Trophoblast cell (in vitro differentiated cells and primary cell): ENCODE results near the gene POM121C.
"Not testable (repeated sequence)": the region's sequence is repeated elsewhere in the genome, so short reads cannot be mapped to it uniquely, and the experiment has no call there.

Source experiments
- DNase-seq, 2 donors: peaks; one replicate each; pipeline ENCODE4 v3.0.0-alpha.2; 2016
- H2AFZ ChIP-seq: 2 replicates; pipeline ENCODE4 v1.6.1; 2013; ENCODE audit warnings: low read length, moderate library complexity, mild to moderate bottlenecking; ENCODE audit not compliant: insufficient read depth, poor library complexity
- H2AK5ac ChIP-seq: 2 replicates; pipeline ENCODE4 v1.6.1; 2013; ENCODE audit warnings: mild to moderate bottlenecking, low read length
- H2BK120ac ChIP-seq: 2 replicates; pipeline ENCODE4 v1.6.1; 2013; ENCODE audit warnings: low read length, mild to moderate bottlenecking, moderate library complexity; ENCODE audit not compliant: insufficient read depth, poor library complexity
- H2BK12ac ChIP-seq: 2 replicates; pipeline ENCODE4 v1.6.1; 2013; ENCODE audit warnings: mild to moderate bottlenecking, low read length, moderate library complexity
- H2BK5ac ChIP-seq: 2 replicates; pipeline ENCODE4 v1.6.1; 2013; ENCODE audit warnings: low read length, low read depth, moderate library complexity, mild to moderate bottlenecking; ENCODE audit not compliant: poor library complexity
- H3K14ac ChIP-seq: 2 replicates; pipeline ENCODE4 v1.6.1; 2013; ENCODE audit warnings: mild to moderate bottlenecking, low read length
- H3K18ac ChIP-seq: 2 replicates; pipeline ENCODE4 v1.6.1; 2013; ENCODE audit warnings: mild to moderate bottlenecking, low read length
- H3K23ac ChIP-seq: 2 replicates; pipeline ENCODE4 v1.6.1; 2013; ENCODE audit warnings: low read length
- H3K27ac ChIP-seq: 2 replicates; pipeline ENCODE4 v1.5.1; 2013; ENCODE audit warnings: low read depth, mild to moderate bottlenecking, inconsistent platforms, low read length, moderate library complexity
- H3K27me3 ChIP-seq: 2 replicates; pipeline ENCODE4 v1.6.1; 2013; ENCODE audit warnings: inconsistent platforms, mild to moderate bottlenecking, low read length, moderate library complexity; ENCODE audit not compliant: insufficient read depth
- H3K36me3 ChIP-seq, 2 experiments: 1 replicate in 1 of 2; 2 replicates in 1 of 2; pipeline ENCODE4 v1.6.1; 2013; ENCODE audit warnings: low read length in 2 of 2, mild to moderate bottlenecking in 2 of 2, moderate library complexity in 1 of 2; ENCODE audit not compliant: insufficient read depth in 2 of 2, control insufficient read depth in 1 of 2
- H3K4ac ChIP-seq: 2 replicates; pipeline ENCODE4 v1.6.1; 2013; ENCODE audit warnings: low read depth, mild to moderate bottlenecking, low read length, moderate library complexity
- H3K4me1 ChIP-seq, 2 experiments: 1 replicate in 1 of 2; 2 replicates in 1 of 2; pipeline ENCODE4 v1.6.1; 2013; ENCODE audit warnings: low read length in 2 of 2, mild to moderate bottlenecking in 2 of 2, moderate library complexity in 1 of 2; ENCODE audit not compliant: insufficient read depth in 2 of 2, control insufficient read depth in 1 of 2
- H3K4me2 ChIP-seq: 2 replicates; pipeline ENCODE4 v1.6.1; 2013; ENCODE audit warnings: inconsistent platforms, mild to moderate bottlenecking, low read length, moderate library complexity
- H3K4me3 ChIP-seq: 2 replicates; pipeline ENCODE4 v1.5.1; 2013; ENCODE audit warnings: mild to moderate bottlenecking, low read depth, low read length, inconsistent platforms
- H3K79me1 ChIP-seq: one replicate; pipeline ENCODE4 v1.6.1; 2013; ENCODE audit warnings: low read length
- H3K79me2 ChIP-seq: 2 replicates; pipeline ENCODE4 v1.6.1; 2013; ENCODE audit warnings: low read length, mild to moderate bottlenecking; ENCODE audit not compliant: control insufficient read depth, insufficient read depth, poor library complexity
- H3K9ac ChIP-seq: 2 replicates; pipeline ENCODE4 v1.6.1; 2013; ENCODE audit warnings: mild to moderate bottlenecking, low read length
- H3K9me3 ChIP-seq: 2 replicates; pipeline ENCODE4 v1.6.1; 2013; ENCODE audit warnings: low read depth, mild to moderate bottlenecking, control low read depth, inconsistent platforms, low read length; ENCODE audit not compliant: insufficient read depth
- H4K12ac ChIP-seq: 2 replicates; pipeline ENCODE4 v1.6.1; 2013; ENCODE audit warnings: low read depth, mild to moderate bottlenecking, low read length, moderate library complexity
- H4K8ac ChIP-seq: 2 replicates; pipeline ENCODE4 v1.6.1; 2013; ENCODE audit warnings: low read depth, mild to moderate bottlenecking, low read length, moderate library complexity
- H4K91ac ChIP-seq: one replicate; pipeline ENCODE4 v1.6.1; 2013; ENCODE audit warnings: low read depth, mild to moderate bottlenecking, low read length, moderate library complexity
- WGBS: extraction: QIAGEN DNeasy Blood & Tissue Kit; methylation state at CpG from one replicate; pipeline ENCODE4 v1.1.7; 2013; ENCODE audit warnings: missing lambda C conversion rate; ENCODE audit not compliant: insufficient read length, insufficient coverage; ENCODE audit errors: extremely low coverage; 5-methylcytosine and 5-hydroxymethylcytosine counted together

The POM121C gene

DNA sequence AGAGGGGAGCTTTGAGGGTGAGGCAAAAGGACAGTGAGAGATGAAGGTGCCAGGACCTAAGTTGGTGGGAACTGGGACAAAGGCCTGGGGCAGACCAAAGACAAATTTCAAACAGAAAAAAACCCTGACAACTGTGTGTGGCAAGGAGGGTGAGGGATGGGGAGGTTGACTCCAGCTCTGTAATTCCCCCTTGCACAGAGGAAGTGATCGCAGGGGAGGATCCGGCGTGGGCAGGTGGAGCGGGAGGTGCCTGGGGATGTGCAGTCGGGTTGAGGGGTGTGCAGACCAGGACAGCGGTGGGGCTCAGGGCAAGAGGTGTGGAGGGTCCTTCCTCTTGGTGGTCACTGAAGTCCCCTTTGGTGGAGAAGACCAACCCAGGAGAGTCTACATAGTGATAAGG is 85.5 kb downstream of the POM121C start:
- not testable (repeated sequence) for H3K14ac ChIP-seq, H3K79me2 ChIP-seq, H2AK5ac ChIP-seq, H2AFZ ChIP-seq, H4K8ac ChIP-seq, H4K91ac ChIP-seq, H3K9ac ChIP-seq, H2BK5ac ChIP-seq, H3K4me3 ChIP-seq, H3K27ac ChIP-seq, DNase-seq, H4K12ac ChIP-seq, H3K4ac ChIP-seq, H2BK120ac ChIP-seq, H3K27me3 ChIP-seq, H3K4me1 ChIP-seq, H3K18ac ChIP-seq, H2BK12ac ChIP-seq, H3K23ac ChIP-seq, H3K79me1 ChIP-seq, H3K4me2 ChIP-seq, H3K36me3 ChIP-seq, H3K9me3 ChIP-seq
- WGBS = no CpG with 5 or more reads among the region's 6 CpGs

- H3K9ac ChIP-seq = not testable (repeated sequence)
Observed at GRCh38 chr7:75398771-75399700, 87.1 kb downstream of the POM121C start.

GRCh38 chr7:75397865-75398264 is 88.2 kb downstream of the POM121C start:
- H3K23ac ChIP-seq, H3K27me3 ChIP-seq, H3K4me1 ChIP-seq, H2BK120ac ChIP-seq, H4K91ac ChIP-seq, H3K4ac ChIP-seq, H3K36me3 ChIP-seq, H3K18ac ChIP-seq, H4K8ac ChIP-seq, H3K79me1 ChIP-seq, H2BK12ac ChIP-seq, H3K9me3 ChIP-seq, H3K14ac ChIP-seq, H3K4me3 ChIP-seq, H2AFZ ChIP-seq, H3K9ac ChIP-seq, DNase-seq, H3K79me2 ChIP-seq, H3K4me2 ChIP-seq, H4K12ac ChIP-seq, H2BK5ac ChIP-seq, H2AK5ac ChIP-seq, H3K27ac ChIP-seq: not testable (repeated sequence)
- WGBS = no CpG with 5 or more reads among the region's 2 CpGs

More at GRCh38 chr7:75398771-75399700, 87.1 kb downstream of the POM121C start:
- H3K27me3 ChIP-seq, H3K27ac ChIP-seq, H3K36me3 ChIP-seq, H3K18ac ChIP-seq, H4K91ac ChIP-seq, H3K4ac ChIP-seq, H3K14ac ChIP-seq, H3K4me1 ChIP-seq, H3K79me1 ChIP-seq, H4K8ac ChIP-seq, H3K79me2 ChIP-seq, H4K12ac ChIP-seq, H2BK12ac ChIP-seq, DNase-seq, H2BK5ac ChIP-seq, H3K23ac ChIP-seq, H3K4me2 ChIP-seq, H2BK120ac ChIP-seq, H3K4me3 ChIP-seq, H2AK5ac ChIP-seq, H2AFZ ChIP-seq, H3K9me3 ChIP-seq: not testable (repeated sequence)
- WGBS = no CpG with 5 or more reads among the region's 34 CpGs

DNA sequence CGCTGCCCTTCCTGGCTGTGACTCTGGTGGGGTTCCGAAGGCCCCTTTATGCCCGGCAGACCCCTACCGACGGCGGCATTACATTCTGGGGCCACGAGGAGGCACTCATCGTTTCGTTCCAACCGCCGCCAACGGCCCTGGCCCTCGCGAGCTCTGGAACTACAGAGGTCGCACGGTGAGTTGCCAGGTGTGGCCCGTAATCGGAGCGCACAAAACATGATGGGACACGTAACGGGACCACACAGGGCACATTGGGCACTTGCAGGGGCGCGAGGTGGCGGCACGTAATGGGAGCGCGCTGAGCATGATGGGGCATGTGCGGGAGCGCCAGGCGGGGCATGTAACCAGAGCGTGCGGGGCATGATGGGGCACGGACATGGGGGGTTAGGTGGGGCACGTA is 90.8 kb downstream of the POM121C start, which contains the start of gene TRIM73:
Gene TRIM73 (plus strand): TSS at position 301 of the 400 bp plus-strand sequence. CDS start 3,305 bp downstream, outside the sequence.
- not testable (repeated sequence) for H3K14ac ChIP-seq, H3K4me2 ChIP-seq, H3K9ac ChIP-seq, H3K36me3 ChIP-seq, H2BK120ac ChIP-seq, H2BK12ac ChIP-seq, H3K4me1 ChIP-seq, H4K91ac ChIP-seq, H3K79me2 ChIP-seq, H2AK5ac ChIP-seq, DNase-seq, H4K12ac ChIP-seq, H3K27me3 ChIP-seq, H3K9me3 ChIP-seq, H3K4ac ChIP-seq, H3K18ac ChIP-seq, H3K23ac ChIP-seq, H2BK5ac ChIP-seq, H2AFZ ChIP-seq, H3K4me3 ChIP-seq, H3K79me1 ChIP-seq, H3K27ac ChIP-seq, H4K8ac ChIP-seq
- WGBS = no CpG with 5 or more reads among the region's 34 CpGs
